ENCODE data around the gene TMPRSS4.

GRCh38 chr11:118136801-118137200 lies 59.9 kb downstream of the TMPRSS4 start:
- TF ChIP-seq CTCF (IDR thresholded peaks at IDR 0.05), result no peak
- TF ChIP-seq POLR2A (IDR thresholded peaks at IDR 0.05), result no peak
